Measurements from ENCODE around the gene SPDYC. TPM values are rescaled to one million over a fixed set of nuclear protein-coding genes. Genes with fewer than 3 reads are reported as not detected.
A peak's percentile ranks its signal among the peaks of the same experiment; 100 is the strongest.

SPDYC gene
- total and polyA plus RNA-seq, 9 of the 15 experiments (the other 6 are each of a cell fraction or from before 2014, with no cell fraction given) = 4.4 to 18.8 (median 9.2) TPM

GRCh38 chr11:65134952-65135632 is 34.9 kb upstream of the SPDYC start (continued):
- TF ChIP-seq PREB (CRISPR knock-in tag; IDR thresholded peaks at IDR 0.05) (no peak), CBX1 (IDR thresholded peaks at IDR 0.05; ENCODE audit: low read depth) (no peak), SMARCB1 (IDR thresholded peaks at IDR 0.05; ENCODE audit: insufficient read length, low read depth) (no peak), ZNF263 (CRISPR knock-in tag; IDR thresholded peaks at IDR 0.05; ENCODE audit: borderline replicate concordance) (no peak), ZNF668 (CRISPR knock-in tag; IDR thresholded peaks at IDR 0.05) (no peak), ZNF511 (CRISPR knock-in tag; IDR thresholded peaks at IDR 0.05) (peak; percentile 63; the same call in 1 of the 2 replicates), SP2 (IDR thresholded peaks at IDR 0.05; ENCODE audit: extremely low read depth, low read depth, low read length, poor library complexity, severe bottlenecking) (peak; percentile 72), ZBTB17 (CRISPR knock-in tag; IDR thresholded peaks at IDR 0.05) (no peak), PHF8 (IDR thresholded peaks at IDR 0.05; ENCODE audit: borderline replicate concordance, low read length) (peak; percentile 47; the same call in 1 of the 2 replicates), NKRF (IDR thresholded peaks at IDR 0.05; ENCODE audit: borderline replicate concordance) (peak; percentile 50; the same call in 1 of the 2 replicates), SNAPC5 (CRISPR knock-in tag; IDR thresholded peaks at IDR 0.05) (no peak), MEF2A (IDR thresholded peaks at IDR 0.05; ENCODE audit: control insufficient read depth, low read depth, low read length) (no peak), MAX (CRISPR knock-in tag; IDR thresholded peaks at IDR 0.05) (peak; percentile 58; the same call in 1 of the 2 replicates), EGR1 (conservative IDR thresholded peaks at IDR 0.05) (peak; percentile 84), SMARCA5 (IDR thresholded peaks at IDR 0.05) (no peak), PTRF (tag; IDR thresholded peaks at IDR 0.05) (no peak), ZBTB9 (CRISPR knock-in tag; IDR thresholded peaks at IDR 0.05) (0 out of 2 replicates have a peak, but pooled peaks have one; percentile 87), LEF1 (IDR thresholded peaks at IDR 0.05) (0 out of 2 replicates have a peak, but pooled peaks have one; percentile 15), CREB3 (tag; conservative IDR thresholded peaks at IDR 0.05; ENCODE audit: low read depth) (no peak), L3MBTL2 (IDR thresholded peaks at IDR 0.05) (peak; percentile 59), MBD2 (IDR thresholded peaks at IDR 0.05; ENCODE audit: borderline replicate concordance, low read depth) (peak; percentile 72), ZNF12 (CRISPR knock-in tag; IDR thresholded peaks at IDR 0.05) (0 out of 2 replicates have a peak, but pooled peaks have one; percentile 23)
